ENCODE measurements around the gene TNFSF4. TPM values are rescaled to one million over a fixed set of nuclear protein-coding genes. Genes with fewer than 3 reads are reported as not detected.

The TNFSF4 gene
- total RNA-seq, 2 experiments from 2014 or later = 0.17 to 0.33 TPM

DNA sequence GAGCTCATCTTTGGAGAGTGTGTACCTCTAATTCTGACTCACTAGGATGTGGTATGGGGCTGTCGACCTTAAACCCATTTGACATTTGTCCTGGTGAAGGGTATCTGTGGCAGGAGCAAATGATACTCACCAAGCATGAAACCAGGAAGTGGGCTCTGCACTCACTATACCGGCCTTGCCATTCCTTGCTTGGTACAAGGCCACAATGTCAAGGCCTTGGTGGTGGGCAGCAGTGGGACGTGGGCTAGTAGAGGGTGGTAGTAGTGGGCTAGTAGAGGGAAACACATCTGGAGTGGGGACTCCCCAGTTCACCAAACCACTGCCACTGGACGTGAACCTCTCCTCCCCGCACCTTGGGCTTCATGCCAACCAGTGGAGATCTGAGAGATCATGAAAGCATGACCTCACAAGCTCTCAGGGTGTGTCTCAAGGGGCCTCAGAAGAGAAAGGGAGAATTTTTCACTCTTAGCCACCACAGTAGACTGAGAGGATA, 11.5 kb downstream of the TNFSF4 start:
- TF ChIP-seq, protein P1, sequence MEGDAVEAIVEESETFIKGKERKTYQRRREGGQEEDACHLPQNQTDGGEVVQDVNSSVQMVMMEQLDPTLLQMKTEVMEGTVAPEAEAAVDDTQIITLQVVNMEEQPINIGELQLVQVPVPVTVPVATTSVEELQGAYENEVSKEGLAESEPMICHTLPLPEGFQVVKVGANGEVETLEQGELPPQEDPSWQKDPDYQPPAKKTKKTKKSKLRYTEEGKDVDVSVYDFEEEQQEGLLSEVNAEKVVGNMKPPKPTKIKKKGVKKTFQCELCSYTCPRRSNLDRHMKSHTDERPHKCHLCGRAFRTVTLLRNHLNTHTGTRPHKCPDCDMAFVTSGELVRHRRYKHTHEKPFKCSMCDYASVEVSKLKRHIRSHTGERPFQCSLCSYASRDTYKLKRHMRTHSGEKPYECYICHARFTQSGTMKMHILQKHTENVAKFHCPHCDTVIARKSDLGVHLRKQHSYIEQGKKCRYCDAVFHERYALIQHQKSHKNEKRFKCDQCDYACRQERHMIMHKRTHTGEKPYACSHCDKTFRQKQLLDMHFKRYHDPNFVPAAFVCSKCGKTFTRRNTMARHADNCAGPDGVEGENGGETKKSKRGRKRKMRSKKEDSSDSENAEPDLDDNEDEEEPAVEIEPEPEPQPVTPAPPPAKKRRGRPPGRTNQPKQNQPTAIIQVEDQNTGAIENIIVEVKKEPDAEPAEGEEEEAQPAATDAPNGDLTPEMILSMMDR (IDR thresholded peaks at IDR 0.05) = no peak
- Mint-ChIP-seq H3K9me3 (no peaks in the 10 kb centered on the region), H3K27me3 (no peaks in the 10 kb centered on the region), H3K27ac (no peak overlapping the region), H3K4me3 (no peak overlapping the region), H3K4me1 (ENCODE audit: low read depth) (peaks cover 4% of the 10 kb centered on the region), H3K36me3 (ENCODE audit: low read depth) (no peaks in the 10 kb centered on the region)
- Histone ChIP-seq H3K27me3 (ENCODE audit: control insufficient read depth in 1 of 2, insufficient read depth in 2 of 2, low read length in 2 of 2) (no peaks in the 10 kb centered on the region), H3K4me1 (ENCODE audit: insufficient read depth, low read length) (peaks cover 6% of the 10 kb centered on the region), H3K36me3 (ENCODE audit: insufficient read depth, low read length) (no peaks in the 10 kb centered on the region), H3K27ac (ENCODE audit: low read depth in 1 of 2, low read length in 2 of 2) (no peak overlapping the region), H3K4me3 (ENCODE audit: low read length) (no peak overlapping the region), H3K9me3 (ENCODE audit: control insufficient read depth in 1 of 2, insufficient read depth in 1 of 2, low read length in 2 of 2) (no peaks in the 10 kb centered on the region)
- POLR2A ChIA-PET = no interaction called here
- intact Hi-C loops (cut with DNase I, micrococcal nuclease) = no loop called here
- CTCF ChIA-PET = no interaction called here
- DNase-seq = peak in 1 of 14 experiments; percentile 27
- ATAC-seq (ENCODE audit: poor library complexity) = no peak

- Mint-ChIP-seq H3K4me1 (ENCODE audit: low read depth) (peaks cover 4% of the 10 kb centered on the region), H3K9me3 (no peaks in the 10 kb centered on the region), H3K4me3 (no peak overlapping the region), H3K27ac (no peak overlapping the region), H3K27me3 (no peaks in the 10 kb centered on the region), H3K36me3 (ENCODE audit: low read depth) (no peaks in the 10 kb centered on the region)
- TF ChIP-seq, protein P1 (IDR thresholded peaks at IDR 0.05) = no peak
- CTCF ChIA-PET = no interaction called here
- Histone ChIP-seq H3K4me3 (ENCODE audit: low read length) (no peak overlapping the region), H3K27ac (ENCODE audit: low read depth in 1 of 2, low read length in 2 of 2) (no peak overlapping the region), H3K4me1 (ENCODE audit: insufficient read depth, low read length) (peaks cover 6% of the 10 kb centered on the region), H3K9me3 (ENCODE audit: control insufficient read depth in 1 of 2, insufficient read depth in 1 of 2, low read length in 2 of 2) (no peaks in the 10 kb centered on the region), H3K27me3 (ENCODE audit: control insufficient read depth in 1 of 2, insufficient read depth in 2 of 2, low read length in 2 of 2) (no peaks in the 10 kb centered on the region), H3K36me3 (ENCODE audit: insufficient read depth, low read length) (no peaks in the 10 kb centered on the region)
- peak in 2 of 14 experiments; percentile 41 to 61 for DNase-seq
- ATAC-seq (ENCODE audit: poor library complexity) = no peak
- intact Hi-C loops (cut with DNase I, micrococcal nuclease) = no loop called here
- POLR2A ChIA-PET = no interaction called here
Observed at GRCh38 chr1:173193639-173194038, 13.5 kb downstream of the TNFSF4 start.

- Mint-ChIP-seq H3K9me3 (no peaks in the 10 kb centered on the region), H3K4me3 (no peak overlapping the region), H3K27ac (no peak overlapping the region), H3K27me3 (no peaks in the 10 kb centered on the region), H3K4me1 (ENCODE audit: low read depth) (peaks cover 4% of the 10 kb centered on the region), H3K36me3 (ENCODE audit: low read depth) (no peaks in the 10 kb centered on the region)
- H3K36me3 ChIP-seq (ENCODE audit: insufficient read depth, low read length) = no peaks in the 10 kb centered on the region
- ATAC-seq (ENCODE audit: poor library complexity) (no peak), DNase-seq (peak in 1 of 14 experiments; percentile 30)
- ChIA-PET CTCF (no interaction called here), POLR2A (no interaction called here)
- H3K27me3 ChIP-seq (ENCODE audit: control insufficient read depth in 1 of 2, insufficient read depth in 2 of 2, low read length in 2 of 2) = no peaks in the 10 kb centered on the region
- intact Hi-C loops (cut with DNase I, micrococcal nuclease) = no loop called here
- no peaks in the 10 kb centered on the region for H3K9me3 ChIP-seq (ENCODE audit: control insufficient read depth in 1 of 2, insufficient read depth in 1 of 2, low read length in 2 of 2)
- peaks cover 6% of the 10 kb centered on the region for H3K4me1 ChIP-seq (ENCODE audit: insufficient read depth, low read length)
- no peak overlapping the region for H3K27ac ChIP-seq (ENCODE audit: low read depth in 1 of 2, low read length in 2 of 2)
- TF ChIP-seq, protein P1 (IDR thresholded peaks at IDR 0.05) = no peak
- H3K4me3 ChIP-seq (ENCODE audit: low read length) = no peak overlapping the region
Observed at GRCh38 chr1:173191011-173191705, 16.0 kb downstream of the TNFSF4 start.

Data from CD4-positive, alpha-beta T cell (primary cell).